GM12872 (cell line): ENCODE data around the gene SKA3.

Source experiments
- CTCF ChIP-seq: IDR thresholded peaks from 3 replicates; pipeline ENCODE4 v1.5.1; 2011; ENCODE audit warnings: low read depth, mild to moderate bottlenecking, low read length, moderate library complexity; ENCODE audit not compliant: insufficient read depth

Gene SKA3

GRCh38 chr13:21120191-21120590 lies 56.2 kb downstream of the SKA3 start:
- TF ChIP-seq CTCF = no peak

- TF ChIP-seq CTCF = no peak
Measured at GRCh38 chr13:21119526-21119925, 56.8 kb downstream of the SKA3 start.

GRCh38 chr13:21118180-21118579 lies 58.2 kb downstream of the SKA3 start:
- no peak for TF ChIP-seq CTCF

GRCh38 chr13:21117104-21117809 lies 59.1 kb downstream of the SKA3 start:
- TF ChIP-seq CTCF = no peak

- no peak for TF ChIP-seq CTCF
Measured at GRCh38 chr13:21116141-21116540, 60.2 kb downstream of the SKA3 start.

GRCh38 chr13:21115231-21115630 lies 61.1 kb downstream of the SKA3 start:
- TF ChIP-seq CTCF = no peak

GRCh38 chr13:21111546-21111945 lies 64.8 kb downstream of the SKA3 start:
- no peak for TF ChIP-seq CTCF
